HepG2 (cell line): Measurements from ENCODE around the gene MMP25. TPM values are rescaled to one million over a fixed set of nuclear protein-coding genes. Genes with fewer than 3 reads are reported as not detected.
A peak's percentile ranks its signal among the peaks of the same experiment; 100 is the strongest.

Experiments
- ARID4A ChIP-seq: sonication (generic); formaldehyde crosslinking; IDR thresholded peaks from 2 replicates; pipeline ENCODE4 v1.5.0; 2020; ENCODE audit warnings: mild to moderate bottlenecking, missing genetic modification reagents, borderline replicate concordance
- BCL3 ChIP-seq: sonication (generic); formaldehyde crosslinking; IDR thresholded peaks from 2 replicates; pipeline ENCODE4 v1.5.1; 2020; ENCODE audit warnings: mild to moderate bottlenecking, missing genetic modification reagents, moderate library complexity
- GABPB1 ChIP-seq: IDR thresholded peaks from 2 replicates; pipeline ENCODE4 v1.6.1; 2016; ENCODE audit warnings: mild to moderate bottlenecking, missing genetic modification reagents, moderate library complexity, missing compliant biosample characterization
- HBP1 ChIP-seq: IDR thresholded peaks from 2 replicates; pipeline ENCODE4 v1.6.1; 2016; ENCODE audit warnings: low read depth, control low read depth
- HDAC2 ChIP-seq: sonication (generic); formaldehyde crosslinking; IDR thresholded peaks from 2 replicates; pipeline ENCODE4 v1.4.0; 2020; ENCODE audit warnings: missing genetic modification reagents
- HMG20A ChIP-seq: IDR thresholded peaks from 2 replicates; pipeline ENCODE4 v1.6.1; 2016; ENCODE audit warnings: borderline replicate concordance
- IKZF5 ChIP-seq: IDR thresholded peaks from 2 replicates; pipeline ENCODE4 v1.6.1; 2018; ENCODE audit warnings: missing genetic modification reagents, mild to moderate bottlenecking, missing compliant biosample characterization
- MLXIP ChIP-seq: sonication (generic); formaldehyde crosslinking; IDR thresholded peaks from 2 replicates; pipeline ENCODE4 v1.9.0; 2021; ENCODE audit warnings: missing genetic modification reagents, borderline replicate concordance
- NCOR1 ChIP-seq: fragments of 200-600 bp; sonication (generic); IDR thresholded peaks from 2 replicates; pipeline ENCODE4 v1.7.0; 2017; ENCODE audit warnings: antibody characterized with exemption, low read length, borderline replicate concordance
- SNAI1 ChIP-seq: sonication (generic); formaldehyde crosslinking; IDR thresholded peaks from 2 replicates; pipeline ENCODE4 v1.5.0; 2020; ENCODE audit warnings: mild to moderate bottlenecking, missing genetic modification reagents, borderline replicate concordance
- THAP11 ChIP-seq: IDR thresholded peaks from 2 replicates; pipeline ENCODE4 v1.6.1; 2016; ENCODE audit warnings: missing biosample characterization, missing genetic modification reagents
- TOPORS ChIP-seq: sonication (generic); formaldehyde crosslinking; IDR thresholded peaks from 2 replicates; pipeline ENCODE4 v1.8.0; 2023; ENCODE audit warnings: mild to moderate bottlenecking, missing genetic modification reagents
- UBTF ChIP-seq: sonication (generic); formaldehyde crosslinking; IDR thresholded peaks from 2 replicates; pipeline ENCODE4 v1.4.0; 2020; ENCODE audit warnings: mild to moderate bottlenecking, missing genetic modification reagents
- ZNF644 ChIP-seq: IDR thresholded peaks from 2 replicates; pipeline ENCODE4 v1.6.1; 2016; ENCODE audit warnings: low read depth
- polyA plus RNA-seq, 8 experiments: library from polyadenylated mRNA; depleted of rRNA in 3 of 8; stranded (reverse) in 7 of 8; unstranded in 1 of 8; fragments of >200 nt; fragmentation: Illumina TruSeq in 4 of 8; extraction: Trizol in 4 of 8; gene quantifications; 2 replicates each; pipeline versions ENCODE4 v1.2.1 to v1.2.3, GENCODE V29; 2011 to 2016; ENCODE audit warnings: low read depth in 4 of 8, missing spikeins in 1 of 8, mixed read lengths in 1 of 8; ENCODE audit not compliant: insufficient read depth in 1 of 8
- total RNA-seq, 5 experiments: library from RNA; depleted of rRNA; stranded (reverse); fragments of >200 nt; fragmentation: Illumina TruSeq; extraction: Trizol; gene quantifications; 2 replicates each; pipeline ENCODE4 v1.2.3, GENCODE V29; 2016; ENCODE audit warnings: low read depth in 1 of 5

Gene MMP25
- total and polyA plus RNA-seq, 2 of the 13 experiments (the other 11 are each of a cell fraction or from before 2014, with no cell fraction given), result 0.04 to 0.08 TPM

GRCh38 chr16:3065069-3065741 lies 18.8 kb downstream of the MMP25 start, which contains the start of gene IL32 (continued):
- TF ChIP-seq ARID4A, result peak; percentile 83; the same call in 1 of the 2 replicates
- peak; percentile 45; the same call in 1 of the 2 replicates for TF ChIP-seq HMG20A (CRISPR knock-in tag)
- peak; percentile 35; the same call in 1 of the 2 replicates for TF ChIP-seq THAP11 (CRISPR knock-in tag)
- peak; percentile 59 for TF ChIP-seq IKZF5
- peak; percentile 84 for TF ChIP-seq NCOR1
- TF ChIP-seq ZNF644 (CRISPR knock-in tag), result 0 out of 2 replicates have a peak, but pooled peaks have one; percentile 45
- TF ChIP-seq HBP1 (CRISPR knock-in tag), result no peak
- TF ChIP-seq TOPORS (CRISPR knock-in tag), result no peak; the same call in 1 of the 2 replicates
- peak; percentile 32; the same call in 1 of the 2 replicates for TF ChIP-seq SNAI1 (CRISPR knock-in tag)
- TF ChIP-seq HDAC2 (CRISPR knock-in tag), result peak; percentile 67
- TF ChIP-seq MLXIP (CRISPR knock-in tag), result no peak
- 0 out of 2 replicates have a peak, but pooled peaks have one; percentile 12 for TF ChIP-seq UBTF (CRISPR knock-in tag)
- TF ChIP-seq BCL3 (CRISPR knock-in tag), result peak; percentile 69
- TF ChIP-seq GABPB1 (CRISPR knock-in tag), result peak; percentile 72
